HG03159 (cell line): Measurements from ENCODE around the gene ANKRD11.

Source experiments
- ATAC-seq: cut with Tn5 transposase; IDR thresholded peaks from one replicate; pipeline ENCODE4 v1.9.1; 2021; ENCODE audit warnings: mild to moderate bottlenecking, moderate library complexity; ENCODE audit not compliant: unreplicated experiment

The ANKRD11 gene

DNA sequence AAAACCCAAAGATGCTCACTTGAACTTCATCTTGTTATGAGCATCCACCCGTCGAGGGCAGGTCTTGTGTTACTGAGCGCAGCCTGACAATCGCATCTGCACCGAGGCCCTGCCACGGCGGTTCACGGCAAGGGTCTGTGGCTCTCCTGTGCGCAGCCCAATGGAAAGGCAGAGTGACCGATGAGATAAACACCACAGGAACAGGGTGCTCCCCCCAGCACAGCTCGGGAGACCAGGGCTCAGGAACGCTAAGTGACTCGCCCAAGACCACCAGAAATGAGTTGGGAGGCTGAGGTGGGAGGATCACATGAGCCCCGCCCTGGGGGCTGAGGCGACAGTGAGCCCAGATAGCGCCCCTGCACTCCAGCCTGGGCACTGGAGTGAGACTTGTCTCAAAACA lies 134.7 kb downstream of the ANKRD11 start:
- ATAC-seq: no peak

GRCh38 chr16:89355007-89355406 lies 135.4 kb downstream of the ANKRD11 start:
- ATAC-seq: no peak

GRCh38 chr16:89354325-89354724 lies 136.0 kb downstream of the ANKRD11 start:
- ATAC-seq: no peak

- no peak for ATAC-seq
Measured at GRCh38 chr16:89352091-89352681, 138.2 kb downstream of the ANKRD11 start.

GRCh38 chr16:89351645-89352044 lies 138.7 kb downstream of the ANKRD11 start:
- ATAC-seq: no peak

DNA sequence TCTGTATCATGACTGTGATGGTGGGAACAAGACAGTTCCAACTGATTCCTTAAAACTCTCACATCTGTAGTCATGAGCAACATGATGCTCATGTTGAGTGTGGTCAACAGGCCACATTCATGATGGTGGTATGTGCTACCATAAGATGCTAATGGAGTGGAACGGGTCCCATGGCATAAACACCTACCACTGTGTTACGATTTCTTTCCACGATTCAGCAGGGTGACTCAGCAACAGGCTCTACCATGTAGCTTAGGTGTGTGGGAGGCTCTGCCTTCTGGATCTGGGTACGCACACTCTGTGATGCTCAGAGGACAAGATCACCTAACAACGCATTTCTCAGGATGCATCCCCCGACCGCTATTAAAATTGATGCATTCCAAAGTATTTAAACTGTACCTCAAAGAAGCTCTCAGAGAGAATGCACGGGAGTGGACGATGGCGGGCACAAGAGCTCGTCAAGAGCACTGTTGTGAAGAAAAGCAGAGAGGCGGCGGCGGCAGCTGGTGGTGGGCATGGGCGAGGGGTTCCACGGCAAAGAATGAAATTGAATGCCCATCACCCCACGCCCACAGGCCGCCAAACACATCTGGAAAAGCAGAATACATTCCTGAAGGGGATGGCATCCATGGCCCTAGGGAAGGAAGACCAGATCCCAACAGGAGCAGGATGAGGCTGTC lies 139.5 kb downstream of the ANKRD11 start:
- no peak for ATAC-seq

- no peak for ATAC-seq
Measured at GRCh38 chr16:89349947-89350633, 140.3 kb downstream of the ANKRD11 start.

DNA sequence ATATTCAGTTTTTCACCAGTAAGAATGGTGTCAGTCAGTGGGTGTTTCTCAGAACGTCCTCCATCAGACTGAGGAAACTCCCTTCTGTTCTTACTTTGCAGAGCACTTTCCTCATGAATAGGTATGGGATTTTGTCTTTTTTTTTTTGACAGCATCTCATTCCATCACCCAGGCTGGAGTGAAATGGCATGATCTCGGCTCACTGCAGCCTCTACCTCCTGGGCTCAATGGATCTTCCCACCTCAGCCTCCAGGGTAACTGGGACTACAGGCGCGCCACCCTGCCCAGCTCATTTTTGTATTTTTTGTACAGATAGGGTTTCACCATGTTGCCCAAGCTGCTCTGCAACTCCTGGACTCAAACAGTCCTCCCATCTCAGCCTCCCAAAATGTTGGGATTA lies 142.6 kb downstream of the ANKRD11 start:
- no peak for ATAC-seq

- ATAC-seq: no peak
Measured at GRCh38 chr16:89346869-89347268, 143.5 kb downstream of the ANKRD11 start.

- no peak for ATAC-seq
Measured at GRCh38 chr16:89345642-89346150, 144.7 kb downstream of the ANKRD11 start.

DNA sequence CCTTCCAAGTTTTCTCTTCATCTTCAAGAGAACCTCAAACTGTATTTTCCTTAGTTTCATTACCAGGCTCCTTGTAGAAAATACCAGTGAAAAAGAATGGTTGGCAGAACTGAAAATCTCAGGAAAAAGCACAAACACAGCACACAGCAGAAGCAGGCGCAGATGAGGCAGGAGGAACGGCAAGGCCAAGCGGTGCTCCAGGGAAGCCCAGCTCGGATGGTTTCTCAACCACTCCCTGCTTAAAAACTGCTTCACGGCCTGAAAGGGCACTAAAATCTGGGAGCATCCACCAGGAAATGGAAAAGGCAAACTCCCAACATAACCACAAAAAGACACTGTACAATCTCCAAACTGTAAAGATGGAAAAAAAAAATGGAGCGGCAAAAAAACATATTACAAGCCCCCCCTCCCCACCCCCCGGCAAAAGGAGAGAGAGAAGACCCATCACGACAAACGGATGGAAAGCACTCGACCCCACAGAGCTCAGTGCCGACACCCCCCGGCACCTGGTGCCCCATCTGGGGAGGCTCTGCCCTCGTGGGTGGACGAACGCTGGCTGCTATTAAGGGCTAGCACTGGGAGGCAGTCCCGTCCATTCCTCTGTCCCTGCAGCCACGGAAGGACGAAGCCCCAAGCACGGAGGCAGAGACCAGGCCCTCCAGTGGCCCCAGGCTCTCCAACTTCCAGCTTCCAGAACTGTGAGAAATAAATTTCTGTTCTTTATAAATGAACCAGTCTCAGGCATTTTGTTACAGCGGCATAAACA lies 145.3 kb downstream of the ANKRD11 start:
- no peak for ATAC-seq

DNA sequence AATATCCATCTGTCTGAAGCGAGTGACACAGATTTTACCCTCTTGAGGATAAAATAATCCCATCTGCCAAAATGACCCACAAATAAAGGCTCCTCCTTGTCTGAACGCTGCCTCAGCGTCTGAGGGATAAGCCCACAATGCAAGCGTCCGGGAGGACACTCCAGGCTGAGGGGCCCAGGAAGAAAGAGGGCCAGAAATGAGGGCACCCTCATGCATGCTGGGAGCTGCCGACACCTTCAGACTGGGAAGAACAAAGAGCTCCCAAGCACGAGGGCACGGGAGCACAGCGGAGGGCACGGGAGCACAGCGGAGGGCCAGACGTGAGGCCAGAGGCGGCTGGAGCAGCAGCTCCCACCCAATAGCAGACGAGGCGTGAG lies 145.9 kb downstream of the ANKRD11 start:
- no peak for ATAC-seq

DNA sequence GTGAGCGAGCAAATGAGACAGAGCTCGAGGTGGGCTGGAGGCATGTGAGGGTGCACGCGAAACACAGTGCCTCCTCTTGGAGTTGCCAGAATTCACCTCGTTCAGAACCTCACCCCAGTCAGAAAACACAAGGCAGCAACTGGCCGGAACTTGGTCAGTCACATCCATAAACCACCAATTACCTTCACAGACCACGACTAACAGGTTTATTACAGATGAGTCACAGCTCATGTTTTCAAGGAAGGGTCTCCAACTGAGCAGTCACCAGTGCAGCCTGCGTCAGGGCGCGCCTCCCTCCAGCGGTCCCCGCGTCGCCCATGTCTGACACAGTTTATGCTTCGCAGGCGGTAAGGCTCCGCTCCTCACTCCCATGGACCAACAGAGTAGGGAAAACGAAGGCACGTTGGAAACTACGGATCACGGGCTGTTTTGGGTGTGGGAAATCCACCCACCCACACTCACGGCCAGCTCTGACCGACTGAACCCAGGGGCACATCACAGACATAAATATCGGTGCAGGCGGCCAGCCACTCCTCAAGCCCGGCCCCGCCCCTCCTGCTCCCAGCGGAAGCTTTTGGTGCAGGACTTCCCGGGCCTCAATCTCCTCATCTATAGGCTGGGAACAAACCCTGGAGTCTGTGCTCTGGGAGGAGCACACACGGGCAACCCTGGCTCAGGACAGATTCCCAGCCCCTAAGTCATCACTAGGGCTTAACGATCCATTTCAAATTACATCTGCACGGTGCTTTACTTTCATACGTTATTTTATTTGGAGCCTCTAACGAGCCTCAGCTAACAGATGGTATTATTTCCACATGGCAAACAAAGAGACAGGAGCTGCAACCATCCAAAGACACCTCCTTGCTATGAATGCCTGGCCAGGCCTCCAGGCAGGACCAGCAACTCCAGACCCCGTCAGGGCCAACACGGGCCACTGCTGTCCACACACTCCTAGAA lies 146.6 kb downstream of the ANKRD11 start:
- no peak for ATAC-seq

DNA sequence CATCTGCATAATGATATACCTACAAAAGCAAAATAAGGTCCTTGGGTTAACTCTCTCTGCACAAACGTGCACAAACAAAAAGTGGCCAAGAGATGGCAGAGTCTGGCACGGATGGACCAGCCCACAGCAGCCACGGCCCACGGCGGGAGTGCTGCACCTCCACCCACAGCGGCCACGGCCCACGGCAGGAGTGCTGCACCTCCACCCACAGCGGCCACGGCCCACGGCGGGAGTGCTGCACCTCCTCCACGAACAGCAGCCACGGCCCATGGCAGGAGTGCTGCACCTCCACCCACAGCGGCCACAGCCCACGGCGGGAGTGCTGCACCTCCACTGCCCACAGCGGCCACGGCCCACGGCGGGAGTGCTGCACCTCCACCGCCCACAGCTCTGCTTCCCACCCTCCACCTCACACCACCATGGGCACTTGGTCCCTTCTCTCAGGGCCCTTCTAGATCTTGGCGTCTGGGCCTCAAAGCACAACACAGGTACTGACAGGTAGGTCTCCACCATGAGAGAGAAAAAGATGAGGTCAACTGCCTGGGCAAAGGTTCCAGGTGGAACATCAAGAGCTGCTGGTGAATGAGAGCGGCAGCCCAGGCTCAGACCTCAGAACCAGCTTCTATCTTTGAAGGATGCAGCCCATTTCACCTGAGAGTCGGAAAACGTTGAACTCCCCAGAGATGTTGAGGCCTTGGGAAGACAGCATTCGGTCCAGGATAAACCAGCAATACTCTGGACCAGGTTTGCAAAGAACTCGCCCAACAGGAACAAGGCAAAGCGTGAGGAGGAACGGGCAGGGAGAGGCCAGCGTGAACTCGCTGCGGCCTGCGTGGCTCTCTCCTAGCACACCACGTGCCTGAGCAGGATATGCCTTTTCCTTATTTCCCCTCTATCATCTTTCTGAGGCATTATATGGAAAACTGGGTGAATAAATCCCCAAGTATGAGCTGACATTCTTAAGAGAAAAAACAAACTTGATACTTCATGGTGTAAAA lies 148.4 kb downstream of the ANKRD11 start:
- ATAC-seq: no peak

GRCh38 chr16:89341279-89341678 lies 149.1 kb downstream of the ANKRD11 start:
- no peak for ATAC-seq

GRCh38 chr16:89338863-89339262 lies 151.5 kb downstream of the ANKRD11 start:
- ATAC-seq: no peak

GRCh38 chr16:89337965-89338364 lies 152.4 kb downstream of the ANKRD11 start:
- no peak for ATAC-seq

DNA sequence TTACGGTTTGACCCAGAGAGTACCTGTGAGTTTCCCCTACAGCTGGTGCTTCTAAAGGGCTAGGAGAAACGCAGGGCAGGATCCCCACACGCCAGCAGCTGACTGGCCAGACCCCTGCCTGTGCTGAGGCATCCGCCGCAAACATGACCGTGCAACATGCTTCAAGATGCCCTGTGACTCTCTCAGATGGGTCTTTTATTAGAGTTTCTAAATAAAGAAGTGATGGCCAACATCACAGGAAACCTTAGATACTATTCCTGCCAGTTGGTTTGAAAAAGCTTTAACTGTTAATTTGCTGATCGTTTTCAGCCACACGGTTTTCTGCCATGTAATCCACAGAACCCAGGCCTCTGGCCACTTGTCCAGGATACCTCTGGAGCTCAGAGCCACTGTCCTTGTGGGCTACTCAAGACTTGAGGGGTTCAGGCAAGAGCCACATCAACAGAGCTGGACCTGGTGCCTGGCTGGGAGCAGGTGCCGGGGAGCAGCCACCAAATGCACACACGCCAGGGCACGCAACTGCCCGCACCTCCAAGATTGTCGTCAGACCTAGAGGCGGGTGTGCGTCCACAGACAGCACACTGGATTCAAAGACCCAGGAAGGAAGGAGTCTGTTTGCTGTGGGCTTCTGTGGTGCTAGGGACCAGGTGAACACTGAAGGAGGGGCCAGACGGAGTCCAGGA lies 154.4 kb downstream of the ANKRD11 start:
- ATAC-seq: no peak
